Parathyroid adenoma (tissue), 2 donors: ENCODE results near the gene BMPR1B.

ENCODE experiments used
- H2AFZ ChIP-seq: fragments of 300-600 bp; sonication (generic); one replicate; pipeline ENCODE4 v1.7.0; 2017; ENCODE audit warnings: antibody characterized with exemption, mild to moderate bottlenecking
- H3K27ac ChIP-seq: fragments of 300-600 bp; sonication (generic); one replicate; pipeline ENCODE4 v1.7.0; 2017
- H3K27me3 ChIP-seq: fragments of 300-600 bp; sonication (generic); one replicate; pipeline ENCODE4 v1.7.0; 2017; ENCODE audit warnings: low read length; ENCODE audit not compliant: control insufficient read depth, insufficient read depth
- H3K36me3 ChIP-seq: fragments of 300-600 bp; sonication (generic); one replicate; pipeline ENCODE4 v1.7.0; 2017; ENCODE audit warnings: low read length; ENCODE audit not compliant: control insufficient read depth, insufficient read depth
- H3K4me1 ChIP-seq: fragments of 300-600 bp; sonication (generic); one replicate; pipeline ENCODE4 v1.7.0; 2017; ENCODE audit warnings: control low read depth
- H3K4me2 ChIP-seq: fragments of 300-600 bp; sonication (generic); one replicate; pipeline ENCODE4 v1.7.0; 2017; ENCODE audit warnings: low read length
- H3K4me3 ChIP-seq: fragments of 300-600 bp; sonication (generic); one replicate; pipeline ENCODE4 v1.7.0; 2017; ENCODE audit warnings: low read depth, low read length
- H3K79me2 ChIP-seq: fragments of 300-600 bp; sonication (generic); one replicate; pipeline ENCODE4 v1.7.0; 2017; ENCODE audit warnings: control low read depth
- H3K9ac ChIP-seq: fragments of 300-600 bp; sonication (generic); one replicate; pipeline ENCODE4 v1.7.0; 2017; ENCODE audit warnings: mild to moderate bottlenecking
- H3K9me3 ChIP-seq: fragments of 300-600 bp; sonication (generic); one replicate; pipeline ENCODE4 v1.7.0; 2017; ENCODE audit warnings: low read length; ENCODE audit not compliant: control insufficient read depth
- TF ChIP-seq, protein P1 (sequence below): fragments of 300-600 bp; sonication (generic); IDR thresholded peaks from one replicate; pipeline ENCODE4 v1.7.0; 2017; ENCODE audit warnings: antibody characterized with exemption, mild to moderate bottlenecking
- donor health status: primary hyperparathyroidism.

Gene BMPR1B

DNA sequence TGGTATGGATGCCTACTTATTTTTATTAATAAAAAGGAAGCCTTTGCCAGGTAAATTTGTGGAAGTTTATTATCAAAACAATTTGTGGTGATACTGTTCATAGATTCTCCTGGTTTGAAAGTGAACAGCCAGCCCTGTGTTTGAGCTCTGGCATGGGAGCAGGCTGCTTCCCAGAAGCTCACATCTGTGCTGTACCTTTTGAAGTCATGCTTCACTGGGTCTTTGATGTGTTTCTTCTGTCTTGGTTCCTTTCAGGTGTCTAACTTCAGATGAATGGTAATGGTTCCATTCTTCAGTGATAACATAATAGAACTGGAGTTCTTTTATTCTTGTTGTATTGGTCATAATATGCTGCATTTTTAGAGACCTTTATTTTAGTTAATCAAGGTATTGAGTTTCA lies 85.5 kb downstream of the BMPR1B start:
- Histone ChIP-seq H3K36me3 (no peaks in the 10 kb centered on the region), H3K4me2 (no peak overlapping the region)
- TF ChIP-seq, protein P1, sequence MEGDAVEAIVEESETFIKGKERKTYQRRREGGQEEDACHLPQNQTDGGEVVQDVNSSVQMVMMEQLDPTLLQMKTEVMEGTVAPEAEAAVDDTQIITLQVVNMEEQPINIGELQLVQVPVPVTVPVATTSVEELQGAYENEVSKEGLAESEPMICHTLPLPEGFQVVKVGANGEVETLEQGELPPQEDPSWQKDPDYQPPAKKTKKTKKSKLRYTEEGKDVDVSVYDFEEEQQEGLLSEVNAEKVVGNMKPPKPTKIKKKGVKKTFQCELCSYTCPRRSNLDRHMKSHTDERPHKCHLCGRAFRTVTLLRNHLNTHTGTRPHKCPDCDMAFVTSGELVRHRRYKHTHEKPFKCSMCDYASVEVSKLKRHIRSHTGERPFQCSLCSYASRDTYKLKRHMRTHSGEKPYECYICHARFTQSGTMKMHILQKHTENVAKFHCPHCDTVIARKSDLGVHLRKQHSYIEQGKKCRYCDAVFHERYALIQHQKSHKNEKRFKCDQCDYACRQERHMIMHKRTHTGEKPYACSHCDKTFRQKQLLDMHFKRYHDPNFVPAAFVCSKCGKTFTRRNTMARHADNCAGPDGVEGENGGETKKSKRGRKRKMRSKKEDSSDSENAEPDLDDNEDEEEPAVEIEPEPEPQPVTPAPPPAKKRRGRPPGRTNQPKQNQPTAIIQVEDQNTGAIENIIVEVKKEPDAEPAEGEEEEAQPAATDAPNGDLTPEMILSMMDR = no peak

GRCh38 chr4:94848326-94848725 lies 90.6 kb downstream of the BMPR1B start:
- no peaks in the 10 kb centered on the region for H3K27me3 ChIP-seq

More for the DNA sequence above, 85.5 kb downstream of the BMPR1B start:
- Histone ChIP-seq H3K27me3 (no peaks in the 10 kb centered on the region), H3K9ac (no peak overlapping the region), H2AFZ (no peak overlapping the region), H3K4me3 (no peak overlapping the region), H3K27ac (no peak overlapping the region), H3K79me2 (no peaks in the 10 kb centered on the region), H3K9me3 (no peaks in the 10 kb centered on the region), H3K4me1 (no peaks in the 10 kb centered on the region)

DNA sequence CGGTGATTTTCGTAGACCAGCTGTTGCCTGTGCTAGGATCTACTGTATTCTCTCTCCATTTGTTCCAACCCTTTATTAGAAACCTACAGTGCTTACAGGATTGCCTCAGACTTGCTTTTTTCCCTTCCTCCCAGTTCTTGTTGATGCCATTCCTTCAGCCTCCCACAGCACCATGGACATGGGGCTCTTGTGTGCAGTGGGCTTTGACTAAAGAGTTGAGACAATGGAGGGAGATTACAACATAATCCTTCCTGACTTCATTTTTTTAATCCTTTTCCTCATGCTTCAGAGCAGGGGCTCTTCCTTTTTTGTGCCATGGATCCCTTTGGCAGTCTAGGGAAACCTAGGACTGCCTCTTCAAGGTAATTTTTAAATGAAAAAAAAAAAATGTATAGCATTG lies 92.1 kb downstream of the BMPR1B start:
- TF ChIP-seq, protein P1 = no peak
- Histone ChIP-seq H2AFZ (no peak overlapping the region), H3K4me3 (no peak overlapping the region), H3K27ac (no peak overlapping the region), H3K79me2 (no peaks in the 10 kb centered on the region), H3K4me2 (no peak overlapping the region), H3K9me3 (no peaks in the 10 kb centered on the region), H3K27me3 (no peaks in the 10 kb centered on the region), H3K4me1 (no peaks in the 10 kb centered on the region), H3K36me3 (no peaks in the 10 kb centered on the region), H3K9ac (no peak overlapping the region)

More at GRCh38 chr4:94848326-94848725, 90.6 kb downstream of the BMPR1B start:
- no peak overlapping the region for H3K9ac ChIP-seq
- TF ChIP-seq, protein P1 = no peak
- no peak overlapping the region for H2AFZ ChIP-seq
- H3K9me3 ChIP-seq = no peaks in the 10 kb centered on the region
- no peaks in the 10 kb centered on the region for H3K36me3 ChIP-seq
- no peaks in the 10 kb centered on the region for H3K79me2 ChIP-seq
- no peak overlapping the region for H3K4me2 ChIP-seq
- no peaks in the 10 kb centered on the region for H3K4me1 ChIP-seq
- H3K4me3 ChIP-seq = no peak overlapping the region
- no peak overlapping the region for H3K27ac ChIP-seq

DNA sequence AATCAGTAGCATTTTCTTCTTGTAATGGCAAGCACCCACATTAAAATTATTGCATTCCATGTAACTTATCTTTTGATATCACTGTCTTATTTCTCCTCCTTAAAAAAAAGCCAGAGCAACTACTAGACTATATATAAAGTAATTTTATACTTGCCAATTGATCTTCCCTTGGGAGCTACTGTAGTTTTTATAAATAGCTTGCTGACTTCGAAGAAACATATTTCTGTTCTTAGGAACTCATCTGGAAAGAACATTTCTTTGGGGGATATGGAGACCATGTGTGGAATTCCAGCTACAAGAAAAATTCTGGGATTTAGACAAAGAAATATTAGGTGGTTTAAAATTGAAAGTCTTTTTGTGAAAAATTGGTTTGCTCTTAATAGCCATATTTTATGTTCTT lies 94.9 kb downstream of the BMPR1B start:
- H3K4me3 ChIP-seq = no peak overlapping the region
- H3K27ac ChIP-seq = no peak overlapping the region
- H3K27me3 ChIP-seq = no peaks in the 10 kb centered on the region
- no peaks in the 10 kb centered on the region for H3K9me3 ChIP-seq
- H3K9ac ChIP-seq = no peak overlapping the region
- no peaks in the 10 kb centered on the region for H3K36me3 ChIP-seq
- no peaks in the 10 kb centered on the region for H3K79me2 ChIP-seq
- no peak overlapping the region for H3K4me2 ChIP-seq
- H3K4me1 ChIP-seq = no peaks in the 10 kb centered on the region
- TF ChIP-seq, protein P1 = no peak
- H2AFZ ChIP-seq = no peak overlapping the region

GRCh38 chr4:94856030-94856429 lies 98.3 kb downstream of the BMPR1B start:
- H3K36me3 ChIP-seq = no peaks in the 10 kb centered on the region
- no peaks in the 10 kb centered on the region for H3K27me3 ChIP-seq
- H2AFZ ChIP-seq = no peak overlapping the region
- no peaks in the 10 kb centered on the region for H3K79me2 ChIP-seq
- H3K27ac ChIP-seq = no peak overlapping the region
- no peak overlapping the region for H3K4me3 ChIP-seq
- H3K4me2 ChIP-seq = no peak overlapping the region
- no peaks in the 10 kb centered on the region for H3K9me3 ChIP-seq
- no peak overlapping the region for H3K9ac ChIP-seq
- TF ChIP-seq, protein P1 = no peak
- no peaks in the 10 kb centered on the region for H3K4me1 ChIP-seq
